Breast epithelium (tissue), 3 donors: ENCODE data around the gene DDX41.

ENCODE experiments used
- POLR2A ChIP-seq: fragments of 450-650 bp; IDR thresholded peaks from one replicate; pipeline ENCODE4 v1.6.1; 2016; ENCODE audit warnings: antibody characterized with exemption, mild to moderate bottlenecking, moderate library complexity
- TF ChIP-seq, protein P1 (sequence below), 3 donors: fragments of 450-650 bp; IDR thresholded peaks; one replicate each; pipeline ENCODE4 v1.5.1; 2016 to 2017; ENCODE audit warnings: antibody characterized with exemption in 3 of 3, mild to moderate bottlenecking in 3 of 3, moderate library complexity in 3 of 3

DNA sequence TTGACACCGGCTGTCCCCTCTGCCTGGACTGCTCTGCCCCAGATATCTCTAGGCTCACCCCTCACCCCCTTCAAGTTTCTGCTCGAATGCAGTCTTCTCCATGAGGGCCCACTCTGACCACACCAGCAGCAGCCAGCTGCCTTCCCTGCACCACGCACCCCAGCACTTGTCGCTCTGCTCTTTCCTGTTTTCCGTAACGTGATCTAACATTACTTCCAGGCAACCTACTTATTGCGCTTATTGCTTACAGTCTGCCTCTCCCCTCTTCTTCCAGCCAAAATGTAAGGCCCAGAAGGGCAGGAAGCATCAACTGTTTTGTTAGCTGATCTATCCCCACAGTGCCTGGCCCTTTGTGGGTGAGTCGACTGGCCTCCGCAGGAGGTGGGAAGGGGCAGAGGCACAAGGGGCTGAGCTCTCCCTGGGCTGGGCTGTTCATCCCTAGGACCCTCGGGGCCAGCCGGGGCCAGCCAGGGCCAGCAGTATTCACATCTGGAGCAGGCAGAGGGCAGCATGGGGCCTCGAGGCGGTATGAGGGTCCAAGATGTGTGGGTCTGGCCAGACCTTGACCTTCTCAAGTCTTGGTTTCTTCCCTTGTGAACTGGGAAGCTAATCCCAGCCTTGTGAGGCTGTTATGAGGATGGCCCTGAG, 31.7 kb downstream of the DDX41 start:
- TF ChIP-seq, protein P1, sequence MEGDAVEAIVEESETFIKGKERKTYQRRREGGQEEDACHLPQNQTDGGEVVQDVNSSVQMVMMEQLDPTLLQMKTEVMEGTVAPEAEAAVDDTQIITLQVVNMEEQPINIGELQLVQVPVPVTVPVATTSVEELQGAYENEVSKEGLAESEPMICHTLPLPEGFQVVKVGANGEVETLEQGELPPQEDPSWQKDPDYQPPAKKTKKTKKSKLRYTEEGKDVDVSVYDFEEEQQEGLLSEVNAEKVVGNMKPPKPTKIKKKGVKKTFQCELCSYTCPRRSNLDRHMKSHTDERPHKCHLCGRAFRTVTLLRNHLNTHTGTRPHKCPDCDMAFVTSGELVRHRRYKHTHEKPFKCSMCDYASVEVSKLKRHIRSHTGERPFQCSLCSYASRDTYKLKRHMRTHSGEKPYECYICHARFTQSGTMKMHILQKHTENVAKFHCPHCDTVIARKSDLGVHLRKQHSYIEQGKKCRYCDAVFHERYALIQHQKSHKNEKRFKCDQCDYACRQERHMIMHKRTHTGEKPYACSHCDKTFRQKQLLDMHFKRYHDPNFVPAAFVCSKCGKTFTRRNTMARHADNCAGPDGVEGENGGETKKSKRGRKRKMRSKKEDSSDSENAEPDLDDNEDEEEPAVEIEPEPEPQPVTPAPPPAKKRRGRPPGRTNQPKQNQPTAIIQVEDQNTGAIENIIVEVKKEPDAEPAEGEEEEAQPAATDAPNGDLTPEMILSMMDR (IDR thresholded peaks at IDR 0.05): no peak
- no peak for TF ChIP-seq POLR2A
